ENCODE results near the gene SLC28A3. TPM values are rescaled to one million over a fixed set of nuclear protein-coding genes. Genes with fewer than 3 reads are reported as not detected.

SLC28A3 gene
- total and polyA plus RNA-seq, 10 of the 15 experiments (the other 5 are each of a cell fraction or from before 2014, with no cell fraction given), result 0.03 to 0.39 (median 0.07) TPM; not detected in 2

GRCh38 chr9:84300271-84300670 is 40.3 kb downstream of the SLC28A3 start (continued):
- TF ChIP-seq ZNF592 (IDR thresholded peaks at IDR 0.05) (no peak), CTCF (IDR thresholded peaks at IDR 0.05 in 2 of 3, conservative IDR thresholded peaks at IDR 0.05 in 1 of 3; ENCODE audit: control insufficient read depth in 2 of 3, extremely low read depth in 1 of 3, insufficient read depth in 1 of 3, low read depth in 3 of 3, low read length in 3 of 3) (no peak), SUZ12 (IDR thresholded peaks at IDR 0.05; ENCODE audit: unreplicated experiment) (no peak), ZNF217 (IDR thresholded peaks at IDR 0.05) (no peak)

All from GM12878 (cell line).